HepG2 (cell line): ENCODE data around the gene NEMF. TPM values are rescaled to one million over a fixed set of nuclear protein-coding genes. Genes with fewer than 3 reads are reported as not detected.

Experiments
- CREM ChIP-seq, 2 experiments: sonication (generic) in 1 of 2; formaldehyde crosslinking in 1 of 2; IDR thresholded peaks; 2 replicates each; pipeline versions ENCODE4 v1.4.0 to v1.6.1; 2016 to 2020; ENCODE audit warnings: antibody characterized with exemption in 1 of 2, mild to moderate bottlenecking in 1 of 2, missing genetic modification reagents in 1 of 2
- CTCF ChIP-seq: sonication (generic); formaldehyde crosslinking; IDR thresholded peaks from 2 replicates; pipeline ENCODE4 v1.5.0; 2020; ENCODE audit warnings: mild to moderate bottlenecking, missing genetic modification reagents, moderate library complexity
- DMAP1 ChIP-seq: IDR thresholded peaks from 2 replicates; pipeline ENCODE4 v1.6.1; 2016
- E2F2 ChIP-seq: sonication (generic); formaldehyde crosslinking; IDR thresholded peaks from 2 replicates; pipeline ENCODE4 v1.4.0; 2020; ENCODE audit warnings: missing genetic modification reagents, borderline replicate concordance
- KLF15 ChIP-seq: sonication (generic); formaldehyde crosslinking; IDR thresholded peaks from 2 replicates; pipeline ENCODE4 v1.8.1; 2023; ENCODE audit warnings: borderline replicate concordance, mild to moderate bottlenecking, inconsistent platforms, missing genetic modification reagents, mixed read lengths
- MAX ChIP-seq: IDR thresholded peaks from 2 replicates; pipeline ENCODE4 v1.6.1; 2012; ENCODE audit warnings: inconsistent platforms
- NCOA2 ChIP-seq: sonication (generic); formaldehyde crosslinking; IDR thresholded peaks from 2 replicates; pipeline ENCODE4 v1.8.0; 2022; ENCODE audit warnings: inconsistent platforms
- NFATC3 ChIP-seq: sonication (generic); formaldehyde crosslinking; IDR thresholded peaks from 2 replicates; pipeline ENCODE4 v1.5.1; 2020; ENCODE audit warnings: mild to moderate bottlenecking, missing genetic modification reagents
- RBM22 ChIP-seq: fragments of 200-400 bp; formaldehyde crosslinking; optimal IDR thresholded peaks from 2 replicates; pipeline ENCODE3; 2017; ENCODE audit warnings: mild to moderate bottlenecking, low read length, moderate library complexity
- SMAD3 ChIP-seq: sonication (generic); formaldehyde crosslinking; IDR thresholded peaks from 2 replicates; pipeline ENCODE4 v1.4.0; 2020; ENCODE audit warnings: missing genetic modification reagents
- SSRP1 ChIP-seq: IDR thresholded peaks from 2 replicates; pipeline ENCODE4 v1.6.1; 2016; ENCODE audit warnings: control low read depth
- ZBTB46 ChIP-seq: sonication (generic); formaldehyde crosslinking; IDR thresholded peaks from 2 replicates; pipeline ENCODE4 v1.4.0; 2020; ENCODE audit warnings: mild to moderate bottlenecking, missing genetic modification reagents, borderline replicate concordance
- ZBTB8A ChIP-seq: sonication (generic); formaldehyde crosslinking; IDR thresholded peaks from 2 replicates; pipeline ENCODE4 v1.4.0; 2020; ENCODE audit warnings: mild to moderate bottlenecking, low read depth, missing genetic modification reagents, borderline replicate concordance
- ZNF264 ChIP-seq: sonication (generic); formaldehyde crosslinking; IDR thresholded peaks from 2 replicates; pipeline ENCODE4 v1.4.0; 2020; ENCODE audit warnings: missing genetic modification reagents
- ZNF501 ChIP-seq: sonication (generic); formaldehyde crosslinking; IDR thresholded peaks from 2 replicates; pipeline ENCODE4 v1.5.1; 2020; ENCODE audit warnings: mild to moderate bottlenecking, moderate library complexity, missing genetic modification reagents
- ZNF503 ChIP-seq: sonication (generic); formaldehyde crosslinking; IDR thresholded peaks from 2 replicates; pipeline ENCODE4 v1.4.0; 2020; ENCODE audit warnings: missing genetic modification reagents
- ZNF598 ChIP-seq: sonication (generic); formaldehyde crosslinking; IDR thresholded peaks from 2 replicates; pipeline ENCODE4 v1.5.1; 2020; ENCODE audit warnings: mild to moderate bottlenecking, missing genetic modification reagents, borderline replicate concordance
- ZNF644 ChIP-seq: IDR thresholded peaks from 2 replicates; pipeline ENCODE4 v1.6.1; 2016; ENCODE audit warnings: low read depth
- ZNF784 ChIP-seq: sonication (generic); formaldehyde crosslinking; IDR thresholded peaks from 2 replicates; pipeline ENCODE4 v1.5.1; 2020; ENCODE audit warnings: missing genetic modification reagents, mild to moderate bottlenecking, borderline replicate concordance
- polyA plus RNA-seq, 8 experiments: library from polyadenylated mRNA; depleted of rRNA in 3 of 8; stranded (reverse) in 7 of 8; unstranded in 1 of 8; fragments of >200 nt; fragmentation: Illumina TruSeq in 4 of 8; extraction: Trizol in 4 of 8; gene quantifications; 2 replicates each; pipeline versions ENCODE4 v1.2.1 to v1.2.3, GENCODE V29; 2011 to 2016; ENCODE audit warnings: low read depth in 4 of 8, missing spikeins in 1 of 8, mixed read lengths in 1 of 8; ENCODE audit not compliant: insufficient read depth in 1 of 8
- total RNA-seq, 5 experiments: library from RNA; depleted of rRNA; stranded (reverse); fragments of >200 nt; fragmentation: Illumina TruSeq; extraction: Trizol; gene quantifications; 2 replicates each; pipeline ENCODE4 v1.2.3, GENCODE V29; 2016; ENCODE audit warnings: low read depth in 1 of 5

The NEMF gene
- total and polyA plus RNA-seq, 2 of the 13 experiments (the other 11 are each of a cell fraction or from before 2014, with no cell fraction given), result 21.3 to 57.9 TPM

GRCh38 chr14:49761839-49762551, 90.6 kb downstream of the NEMF start (continued):
- TF ChIP-seq CTCF (CRISPR knock-in tag) (0 out of 2 replicates have a peak, but pooled peaks have one; percentile 11), CREM (IDR thresholded peaks at IDR 0.05) (peak; percentile 26; the same call in 1 of the 2 replicates), CREM (CRISPR knock-in tag; IDR thresholded peaks at IDR 0.05) (no peak), SMAD3 (CRISPR knock-in tag) (no peak), SSRP1 (CRISPR knock-in tag) (no peak), NCOA2 (CRISPR knock-in tag) (0 out of 2 replicates have a peak, but pooled peaks have one; percentile 21), RBM22 (no peak), DMAP1 (CRISPR knock-in tag) (0 out of 2 replicates have a peak, but pooled peaks have one; percentile 27), ZNF644 (CRISPR knock-in tag) (0 out of 2 replicates have a peak, but pooled peaks have one; percentile 33), ZNF501 (no peak), ZNF598 (no peak), MAX (peak; percentile 61), KLF15 (CRISPR knock-in tag) (no peak), ZNF503 (CRISPR knock-in tag) (no peak), ZBTB46 (CRISPR knock-in tag) (no peak), NFATC3 (CRISPR knock-in tag) (no peak), ZNF784 (CRISPR knock-in tag) (no peak), E2F2 (CRISPR knock-in tag) (no peak), ZNF264 (no peak), ZBTB8A (no peak)
